IPS DF 6.9 (cell line): ENCODE data around the gene SS18.

ENCODE experiments used
- DNase-seq: peaks from one replicate; pipeline ENCODE4 v3.0.0-alpha.2; 2013; ENCODE audit warnings: low read depth, low spot score
- H3K27ac ChIP-seq: one replicate; pipeline ENCODE4 v1.5.1; 2013; ENCODE audit warnings: low read length, control low read depth
- H3K27me3 ChIP-seq: 2 replicates; pipeline ENCODE4 v1.6.1; 2013; ENCODE audit warnings: mild to moderate bottlenecking, low read length; ENCODE audit not compliant: control insufficient read depth, insufficient read depth
- H3K36me3 ChIP-seq: 2 replicates; pipeline ENCODE4 v1.6.1; 2013; ENCODE audit warnings: low read length; ENCODE audit not compliant: control insufficient read depth, insufficient read depth
- H3K4me1 ChIP-seq: 2 replicates; pipeline ENCODE4 v1.6.1; 2013; ENCODE audit warnings: low read length; ENCODE audit not compliant: control insufficient read depth, insufficient read depth
- H3K4me3 ChIP-seq: 2 replicates; pipeline ENCODE4 v1.5.1; 2013; ENCODE audit warnings: mild to moderate bottlenecking, low read length
- H3K9me3 ChIP-seq: 2 replicates; pipeline ENCODE4 v1.6.1; 2013; ENCODE audit warnings: low read length, inconsistent platforms; ENCODE audit not compliant: control insufficient read depth, insufficient read depth
- WGBS: extraction: QIAGEN DNeasy Blood & Tissue Kit; methylation state at CpG from one replicate; pipeline ENCODE4 v1.1.7; 2013; ENCODE audit warnings: mixed read lengths, missing lambda C conversion rate; ENCODE audit not compliant: insufficient read length, insufficient coverage; 5-methylcytosine and 5-hydroxymethylcytosine counted together

Gene SS18

GRCh38 chr18:26005950-26006349 lies 84.5 kb downstream of the SS18 start:
- Histone ChIP-seq H3K4me3 (no peak overlapping the region), H3K36me3 (no peaks in the 10 kb centered on the region), H3K4me1 (no peaks in the 10 kb centered on the region), H3K9me3 (no peaks in the 10 kb centered on the region), H3K27me3 (no peaks in the 10 kb centered on the region), H3K27ac (no peak overlapping the region)
- WGBS: no CpG with 5 or more reads among the region's 1 CpG
- DNase-seq: no peak

GRCh38 chr18:26004832-26005231 lies 85.6 kb downstream of the SS18 start:
- H3K4me1 ChIP-seq: no peaks in the 10 kb centered on the region

DNA sequence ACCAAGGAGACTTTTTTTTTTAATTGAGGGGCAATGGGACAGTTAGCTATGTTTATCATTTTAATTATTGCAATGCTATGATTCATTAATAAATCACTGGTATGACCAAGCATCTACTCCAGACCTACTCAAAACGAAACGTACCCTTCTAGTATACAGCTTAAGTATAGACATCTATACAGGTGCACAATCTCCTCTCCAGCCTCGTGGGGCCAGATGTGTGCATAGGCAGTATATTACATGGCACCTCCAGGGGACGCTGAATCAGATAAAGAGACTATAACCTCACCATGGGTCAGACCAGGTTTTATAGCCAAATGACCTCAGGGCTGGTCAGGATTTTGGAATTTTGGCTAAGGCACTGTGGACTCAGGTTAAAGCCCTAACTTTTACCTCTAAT lies 86.6 kb downstream of the SS18 start:
- H3K36me3 ChIP-seq: no peaks in the 10 kb centered on the region
- no peaks in the 10 kb centered on the region for H3K4me1 ChIP-seq
- no CpG with 5 or more reads among the region's 4 CpGs for WGBS
- DNase-seq: no peak
- no peak overlapping the region for H3K4me3 ChIP-seq
- no peak overlapping the region for H3K27ac ChIP-seq
- H3K9me3 ChIP-seq: no peaks in the 10 kb centered on the region
- H3K27me3 ChIP-seq: no peaks in the 10 kb centered on the region

More at GRCh38 chr18:26004832-26005231, 85.6 kb downstream of the SS18 start:
- DNase-seq: no peak
- H3K27me3 ChIP-seq: no peaks in the 10 kb centered on the region
- H3K9me3 ChIP-seq: no peaks in the 10 kb centered on the region
- H3K27ac ChIP-seq: no peak overlapping the region
- no CpG with 5 or more reads among the region's 13 CpGs for WGBS
- no peak overlapping the region for H3K4me3 ChIP-seq
- no peaks in the 10 kb centered on the region for H3K36me3 ChIP-seq

DNA sequence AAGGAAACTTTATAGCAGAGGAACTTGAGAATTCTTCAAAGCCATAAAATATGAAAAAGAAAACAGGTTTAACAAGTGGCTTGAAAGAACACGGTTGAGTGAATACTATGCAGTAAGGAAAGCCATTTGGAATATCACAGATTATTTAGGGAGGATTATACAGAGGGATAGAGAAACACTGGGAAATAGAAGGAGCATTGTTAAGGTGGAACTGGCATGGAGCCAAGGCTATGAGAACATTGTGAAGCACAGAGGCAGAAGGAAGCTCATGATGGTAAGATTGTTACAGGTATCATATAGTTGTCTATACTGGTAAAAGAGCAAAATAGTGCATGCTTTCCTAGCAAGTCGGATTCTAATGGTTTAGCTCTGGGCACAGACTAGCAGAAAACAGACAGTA lies 87.1 kb downstream of the SS18 start:
- DNase-seq: no peak
- Histone ChIP-seq H3K4me1 (no peaks in the 10 kb centered on the region), H3K4me3 (no peak overlapping the region), H3K36me3 (no peaks in the 10 kb centered on the region), H3K27me3 (no peaks in the 10 kb centered on the region), H3K27ac (no peak overlapping the region), H3K9me3 (no peaks in the 10 kb centered on the region)
- WGBS: no CpG with 5 or more reads among the region's 2 CpGs

- Histone ChIP-seq H3K36me3 (no peaks in the 10 kb centered on the region), H3K9me3 (no peaks in the 10 kb centered on the region), H3K4me1 (no peaks in the 10 kb centered on the region), H3K27ac (no peak overlapping the region), H3K4me3 (no peak overlapping the region), H3K27me3 (no peaks in the 10 kb centered on the region)
- no CpG with 5 or more reads among the region's 1 CpG for whole genome bisulfite sequencing
- DNase-seq: no peak
Observed at GRCh38 chr18:26002375-26002910, 88.0 kb downstream of the SS18 start.

- no peak overlapping the region for H3K27ac ChIP-seq
Observed at GRCh38 chr18:25998461-25998860, 92.0 kb downstream of the SS18 start.

DNA sequence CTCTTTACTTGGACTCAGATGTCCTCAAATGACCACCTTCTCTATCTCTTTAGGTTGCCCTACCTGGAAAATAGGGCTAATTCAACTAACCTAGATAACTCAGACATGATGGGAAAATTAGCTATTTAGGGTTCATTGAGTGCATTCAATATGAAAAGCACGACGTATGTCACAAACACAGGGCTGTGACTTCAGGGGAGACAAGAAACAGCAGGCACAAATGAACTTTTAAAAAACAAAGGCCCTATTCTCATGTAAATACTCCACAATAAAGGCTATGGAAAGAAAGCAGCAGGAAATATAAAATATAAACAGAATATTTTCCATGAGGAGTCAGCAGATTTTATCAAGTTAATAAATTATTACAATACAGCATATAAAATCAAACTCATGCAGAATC lies 97.8 kb downstream of the SS18 start:
- H3K27ac ChIP-seq: no peak overlapping the region
- no peaks in the 10 kb centered on the region for H3K4me1 ChIP-seq
- WGBS: no CpG with 5 or more reads among the region's 2 CpGs
- no peak for DNase-seq
- H3K9me3 ChIP-seq: no peaks in the 10 kb centered on the region
- H3K36me3 ChIP-seq: no peaks in the 10 kb centered on the region
- no peaks in the 10 kb centered on the region for H3K27me3 ChIP-seq
- H3K4me3 ChIP-seq: no peak overlapping the region

More at GRCh38 chr18:25998461-25998860, 92.0 kb downstream of the SS18 start:
- Histone ChIP-seq H3K27me3 (no peaks in the 10 kb centered on the region), H3K36me3 (no peaks in the 10 kb centered on the region), H3K9me3 (no peaks in the 10 kb centered on the region), H3K4me1 (no peaks in the 10 kb centered on the region), H3K4me3 (no peak overlapping the region)
- no peak for DNase-seq

GRCh38 chr18:25990473-25990872 lies 99.9 kb downstream of the SS18 start:
- DNase-seq: no peak
- Histone ChIP-seq H3K27ac (no peak overlapping the region), H3K9me3 (no peaks in the 10 kb centered on the region), H3K36me3 (no peaks in the 10 kb centered on the region), H3K4me1 (no peaks in the 10 kb centered on the region), H3K4me3 (no peak overlapping the region), H3K27me3 (no peaks in the 10 kb centered on the region)
- WGBS: no CpG with 5 or more reads among the region's 8 CpGs

- no peaks in the 10 kb centered on the region; the same call in 1 of the 2 replicates for H3K4me1 ChIP-seq
- no peaks in the 10 kb centered on the region for H3K27me3 ChIP-seq
- no peak overlapping the region for H3K27ac ChIP-seq
- H3K9me3 ChIP-seq: no peaks in the 10 kb centered on the region
- no CpG with 5 or more reads among the region's 1 CpG for WGBS
- no peak for DNase-seq
- H3K4me3 ChIP-seq: no peak overlapping the region
- H3K36me3 ChIP-seq: no peaks in the 10 kb centered on the region
Observed at GRCh38 chr18:25985707-25986394, 104.6 kb downstream of the SS18 start.

DNA sequence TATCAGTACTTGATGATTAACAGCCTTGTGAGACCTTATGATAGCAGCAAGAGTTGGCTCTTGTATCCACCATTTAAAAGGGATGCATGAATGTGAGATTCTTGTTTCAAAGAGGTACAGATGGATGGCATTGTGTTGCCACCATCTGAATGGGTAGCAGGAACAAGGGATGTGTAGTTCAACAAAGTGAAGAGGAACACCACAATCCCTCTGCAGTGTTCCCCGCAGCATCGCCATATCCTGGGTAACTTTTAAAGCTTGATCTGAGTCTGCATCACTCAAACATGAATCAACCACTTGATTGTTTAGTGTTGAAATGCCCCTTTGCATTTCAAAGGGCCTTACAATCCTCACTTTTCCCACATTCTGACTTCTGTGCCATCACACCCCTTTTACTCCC lies 106.7 kb downstream of the SS18 start:
- WGBS: no CpG with 5 or more reads among the region's 2 CpGs
- H3K9me3 ChIP-seq: no peaks in the 10 kb centered on the region
- H3K4me3 ChIP-seq: no peak overlapping the region
- no peaks in the 10 kb centered on the region for H3K27me3 ChIP-seq
- H3K27ac ChIP-seq: no peak overlapping the region
- no peaks in the 10 kb centered on the region for H3K36me3 ChIP-seq
- no peak for DNase-seq
- no peaks in the 10 kb centered on the region; the same call in 1 of the 2 replicates for H3K4me1 ChIP-seq

GRCh38 chr18:25982961-25983360 lies 107.5 kb downstream of the SS18 start:
- Histone ChIP-seq H3K27ac (no peak overlapping the region), H3K4me1 (no peaks in the 10 kb centered on the region; the same call in 1 of the 2 replicates), H3K27me3 (no peaks in the 10 kb centered on the region), H3K4me3 (no peak overlapping the region), H3K36me3 (no peaks in the 10 kb centered on the region), H3K9me3 (no peaks in the 10 kb centered on the region)
- no peak for DNase-seq
- WGBS: no CpG with 5 or more reads among the region's 3 CpGs
